H9 (cell line): ENCODE results near the gene KLKB1. TPM values are rescaled to one million over a fixed set of nuclear protein-coding genes. Genes with fewer than 3 reads are reported as not detected.

Experiments
- DNase-seq: peaks from one replicate; pipeline ENCODE4 v3.0.0-alpha.2; 2017
- H2AFZ ChIP-seq: one replicate; pipeline ENCODE4 v1.6.1; 2013; ENCODE audit warnings: mild to moderate bottlenecking, low read length, control low read depth, moderate library complexity
- H2AK5ac ChIP-seq: 2 replicates; pipeline ENCODE4 v1.6.1; 2013; ENCODE audit warnings: low read length, control low read depth, mixed read lengths; ENCODE audit not compliant: insufficient read length
- H2BK120ac ChIP-seq: one replicate; pipeline ENCODE4 v1.6.1; 2013; ENCODE audit warnings: low read depth, mild to moderate bottlenecking, low read length, control low read depth, inconsistent platforms; ENCODE audit not compliant: poor library complexity, severe bottlenecking
- H2BK12ac ChIP-seq: 2 replicates; pipeline ENCODE4 v1.6.1; 2013; ENCODE audit warnings: low read length, control low read depth, mixed read lengths, low read depth; ENCODE audit not compliant: insufficient read length
- H2BK15ac ChIP-seq: 2 replicates; pipeline ENCODE4 v1.6.1; 2013; ENCODE audit warnings: low read depth, low read length, control low read depth
- H2BK20ac ChIP-seq: one replicate; pipeline ENCODE4 v1.6.1; 2013; ENCODE audit warnings: low read depth, mild to moderate bottlenecking, low read length, control low read depth, inconsistent platforms; ENCODE audit not compliant: poor library complexity, severe bottlenecking
- H2BK5ac ChIP-seq: 2 replicates; pipeline ENCODE4 v1.6.1; 2013; ENCODE audit warnings: low read length, control low read depth, mixed read lengths; ENCODE audit not compliant: insufficient read length
- H3K14ac ChIP-seq: 2 replicates; pipeline ENCODE4 v1.6.1; 2013; ENCODE audit warnings: low read length, control low read depth; ENCODE audit not compliant: insufficient read depth
- H3K18ac ChIP-seq: 2 replicates; pipeline ENCODE4 v1.6.1; 2013; ENCODE audit warnings: low read depth, mild to moderate bottlenecking, mixed read lengths, low read length, control low read depth; ENCODE audit not compliant: insufficient read length
- H3K23ac ChIP-seq: 2 replicates; pipeline ENCODE4 v1.6.1; 2013; ENCODE audit warnings: low read length, control low read depth, mixed read lengths, low read depth; ENCODE audit not compliant: insufficient read length
- H3K23me2 ChIP-seq: 2 replicates; pipeline ENCODE4 v1.6.1; 2013; ENCODE audit warnings: low read depth, mild to moderate bottlenecking, mixed read lengths, low read length, control low read depth; ENCODE audit not compliant: insufficient read length, poor library complexity, severe bottlenecking
- H3K27ac ChIP-seq: 2 replicates; pipeline ENCODE4 v1.5.1; 2013; ENCODE audit warnings: low read length, control low read depth, mixed read lengths, low read depth; ENCODE audit not compliant: insufficient read length
- H3K27me3 ChIP-seq: 2 replicates; pipeline ENCODE4 v1.6.1; 2013; ENCODE audit warnings: low read length, control low read depth, inconsistent platforms; ENCODE audit not compliant: insufficient read depth
- H3K4ac ChIP-seq: 2 replicates; pipeline ENCODE4 v1.6.1; 2013; ENCODE audit warnings: low read depth, mild to moderate bottlenecking, control low read depth, inconsistent platforms, low read length, moderate library complexity
- H3K4me1 ChIP-seq: 2 replicates; pipeline ENCODE4 v1.6.1; 2013; ENCODE audit warnings: low read length, control low read depth, inconsistent platforms; ENCODE audit not compliant: insufficient read depth
- H3K4me2 ChIP-seq: 2 replicates; pipeline ENCODE4 v1.6.1; 2013; ENCODE audit warnings: low read length, control low read depth, mixed read lengths; ENCODE audit not compliant: insufficient read length, insufficient read depth
- H3K56ac ChIP-seq: 2 replicates; pipeline ENCODE4 v1.6.1; 2013; ENCODE audit warnings: low read depth, mild to moderate bottlenecking, mixed read lengths, low read length, control low read depth; ENCODE audit not compliant: insufficient read length
- H3K79me1 ChIP-seq: 2 replicates; pipeline ENCODE4 v1.6.1; 2013; ENCODE audit warnings: low read depth, mild to moderate bottlenecking, moderate library complexity, low read length, control low read depth, inconsistent platforms; ENCODE audit not compliant: insufficient read depth, poor library complexity, severe bottlenecking
- H3K79me2 ChIP-seq: 2 replicates; pipeline ENCODE4 v1.6.1; 2013; ENCODE audit warnings: low read length, control low read depth, inconsistent platforms; ENCODE audit not compliant: insufficient read depth
- H3K9ac ChIP-seq: 2 replicates; pipeline ENCODE4 v1.6.1; 2013; ENCODE audit warnings: low read length, control low read depth, mixed read lengths; ENCODE audit not compliant: insufficient read length; ENCODE audit errors: extremely low read depth
- H3K9me3 ChIP-seq: one replicate; pipeline ENCODE4 v1.6.1; 2013; ENCODE audit warnings: low read depth, low read length, inconsistent platforms; ENCODE audit not compliant: control insufficient read depth
- H3T11ph ChIP-seq: one replicate; pipeline ENCODE4 v1.6.1; 2013; ENCODE audit warnings: mild to moderate bottlenecking, low read length, control low read depth, inconsistent platforms
- H4K20me1 ChIP-seq: one replicate; pipeline ENCODE4 v1.6.1; 2013; ENCODE audit not compliant: control insufficient read depth, insufficient read length, insufficient read depth
- H4K5ac ChIP-seq: 2 replicates; pipeline ENCODE4 v1.6.1; 2013; ENCODE audit warnings: low read depth, mild to moderate bottlenecking, mixed read lengths, low read length, control low read depth; ENCODE audit not compliant: insufficient read length
- H4K8ac ChIP-seq: replicated peaks from 2 replicates; pipeline ENCODE4 v1.6.1; 2013; ENCODE audit warnings: low read length, control low read depth, mixed read lengths, low read depth; ENCODE audit not compliant: insufficient read length
- H4K91ac ChIP-seq: 2 replicates; pipeline ENCODE4 v1.6.1; 2013; ENCODE audit warnings: low read depth, mild to moderate bottlenecking, moderate library complexity, mixed read lengths, low read length, control low read depth; ENCODE audit not compliant: insufficient read length
- H3K27ac Mint-ChIP-seq, 3 experiments: 2 replicates in 2 of 3; 3 replicates in 1 of 3; pipeline ENCODE4 v1.8.0; 2020 to 2021; ENCODE audit warnings: mixed read lengths in 3 of 3, mild to moderate bottlenecking in 1 of 3, moderate library complexity in 1 of 3
- H3K27me3 Mint-ChIP-seq: 2 replicates; pipeline ENCODE4 v1.8.0; 2021; ENCODE audit warnings: low read depth, mild to moderate bottlenecking, moderate library complexity, mixed read lengths
- H3K36me3 Mint-ChIP-seq, 3 experiments: 2 replicates in 2 of 3; 3 replicates in 1 of 3; pipeline ENCODE4 v1.8.0; 2020 to 2021; ENCODE audit warnings: low read depth in 3 of 3, mixed read lengths in 3 of 3; ENCODE audit not compliant: insufficient read depth in 1 of 3
- H3K4me1 Mint-ChIP-seq, 2 experiments: 2 replicates each; pipeline ENCODE4 v1.8.0; 2020; ENCODE audit warnings: mixed read lengths in 2 of 2
- H3K4me3 Mint-ChIP-seq, 2 experiments: 2 replicates in 1 of 2; 3 replicates in 1 of 2; pipeline ENCODE4 v1.8.0; 2020 to 2021; ENCODE audit warnings: mild to moderate bottlenecking in 2 of 2, mixed read lengths in 2 of 2, moderate library complexity in 1 of 2
- H3K9me3 Mint-ChIP-seq, 2 experiments: 2 replicates in 1 of 2; 3 replicates in 1 of 2; pipeline ENCODE4 v1.8.0; 2020; ENCODE audit warnings: mild to moderate bottlenecking in 2 of 2, mixed read lengths in 2 of 2, moderate library complexity in 1 of 2
- WGBS: extraction: QIAGEN DNeasy Blood & Tissue Kit; methylation state at CpG from one replicate; pipeline ENCODE4 v1.1.7; 2013; ENCODE audit warnings: missing lambda C conversion rate, low lambda C conversion rate, mixed read lengths; ENCODE audit not compliant: insufficient read length; ENCODE audit errors: extremely low coverage; 5-methylcytosine and 5-hydroxymethylcytosine counted together
- total RNA-seq: library from RNA; stranded (reverse); gene quantifications from 2 replicates; pipeline ENCODE4 v1.2.1, GENCODE V29; 2021
- TF ChIP-seq, protein P1 (sequence below): fragments of 200-600 bp; sonication (generic); conservative IDR thresholded peaks from 3 replicates; pipeline ENCODE4 v1.8.0; 2021; ENCODE audit warnings: antibody characterized with exemption, mild to moderate bottlenecking

KLKB1 gene
- total RNA-seq, 1 experiment from 2014 or later = 21.8 TPM

DNA sequence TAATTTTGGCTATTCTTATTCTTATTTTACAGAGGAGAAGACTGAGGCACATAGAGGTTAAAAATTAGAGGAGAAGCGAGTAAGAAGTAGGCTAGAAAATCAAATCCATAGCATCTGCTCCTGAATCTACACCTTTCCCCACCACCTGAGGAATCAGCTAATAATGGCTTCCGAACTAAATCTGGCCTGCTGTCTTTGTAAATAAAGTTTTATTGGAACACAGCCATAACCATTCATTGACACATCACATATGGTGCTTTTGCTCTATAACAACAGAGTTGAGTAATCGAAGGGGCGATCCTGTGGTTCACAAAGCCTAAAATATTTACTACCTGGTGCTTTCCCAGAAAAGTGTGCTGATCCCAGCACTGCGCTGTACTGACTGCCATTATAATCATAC is 76.9 kb downstream of the KLKB1 start:
- Histone ChIP-seq H3K56ac (no peak overlapping the region), H3K27me3 (no peaks in the 10 kb centered on the region), H4K8ac (no peak overlapping the region), H2AK5ac (no peak overlapping the region), H3K4me1 (no peaks in the 10 kb centered on the region; the same call in 1 of the 2 replicates), H3K79me1 (no peaks in the 10 kb centered on the region), H3K14ac (no peak overlapping the region), H2BK120ac (no peak overlapping the region), H2BK5ac (no peak overlapping the region), H3K23me2 (no peaks in the 10 kb centered on the region), H2AFZ (no peak overlapping the region), H2BK20ac (no peak overlapping the region), H3K79me2 (no peaks in the 10 kb centered on the region), H4K20me1 (no peaks in the 10 kb centered on the region), H3K4ac (no peak overlapping the region), H3K23ac (no peak overlapping the region), H3K9me3 (no peaks in the 10 kb centered on the region), H3K9ac (no peak overlapping the region), H2BK12ac (no peak overlapping the region), H3K27ac (no peak overlapping the region), H3T11ph (no peak overlapping the region), H3K18ac (no peak overlapping the region), H3K4me2 (no peak overlapping the region), H2BK15ac (no peak overlapping the region), H4K5ac (no peak overlapping the region), H4K91ac (no peak overlapping the region)
- H3K4me1 Mint-ChIP-seq = peaks cover 0 to 10% of the 10 kb centered on the region in 2 experiments; a peak in 1 of 4 replicates
- peaks cover 0 to 3% (median 0%) of the 10 kb centered on the region in 3 experiments; a peak in 1 of 7 replicates for H3K36me3 Mint-ChIP-seq
- peaks cover 14% of the 10 kb centered on the region for H3K27me3 Mint-ChIP-seq
- no CpG with 5 or more reads among the region's 5 CpGs for WGBS
- H3K27ac Mint-ChIP-seq = no peak overlapping the region
- no peaks in the 10 kb centered on the region for H3K9me3 Mint-ChIP-seq
- DNase-seq = no peak
- no peak overlapping the region for H3K4me3 Mint-ChIP-seq
- TF ChIP-seq, protein P1, sequence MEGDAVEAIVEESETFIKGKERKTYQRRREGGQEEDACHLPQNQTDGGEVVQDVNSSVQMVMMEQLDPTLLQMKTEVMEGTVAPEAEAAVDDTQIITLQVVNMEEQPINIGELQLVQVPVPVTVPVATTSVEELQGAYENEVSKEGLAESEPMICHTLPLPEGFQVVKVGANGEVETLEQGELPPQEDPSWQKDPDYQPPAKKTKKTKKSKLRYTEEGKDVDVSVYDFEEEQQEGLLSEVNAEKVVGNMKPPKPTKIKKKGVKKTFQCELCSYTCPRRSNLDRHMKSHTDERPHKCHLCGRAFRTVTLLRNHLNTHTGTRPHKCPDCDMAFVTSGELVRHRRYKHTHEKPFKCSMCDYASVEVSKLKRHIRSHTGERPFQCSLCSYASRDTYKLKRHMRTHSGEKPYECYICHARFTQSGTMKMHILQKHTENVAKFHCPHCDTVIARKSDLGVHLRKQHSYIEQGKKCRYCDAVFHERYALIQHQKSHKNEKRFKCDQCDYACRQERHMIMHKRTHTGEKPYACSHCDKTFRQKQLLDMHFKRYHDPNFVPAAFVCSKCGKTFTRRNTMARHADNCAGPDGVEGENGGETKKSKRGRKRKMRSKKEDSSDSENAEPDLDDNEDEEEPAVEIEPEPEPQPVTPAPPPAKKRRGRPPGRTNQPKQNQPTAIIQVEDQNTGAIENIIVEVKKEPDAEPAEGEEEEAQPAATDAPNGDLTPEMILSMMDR = no peak
